ENCODE results near the gene CYP1B1.

GRCh38 chr2:38021589-38021988, 54.4 kb downstream of the CYP1B1 start:
- TF ChIP-seq EP300 (IDR thresholded peaks at IDR 0.05) = no peak
- TF ChIP-seq, protein P1, sequence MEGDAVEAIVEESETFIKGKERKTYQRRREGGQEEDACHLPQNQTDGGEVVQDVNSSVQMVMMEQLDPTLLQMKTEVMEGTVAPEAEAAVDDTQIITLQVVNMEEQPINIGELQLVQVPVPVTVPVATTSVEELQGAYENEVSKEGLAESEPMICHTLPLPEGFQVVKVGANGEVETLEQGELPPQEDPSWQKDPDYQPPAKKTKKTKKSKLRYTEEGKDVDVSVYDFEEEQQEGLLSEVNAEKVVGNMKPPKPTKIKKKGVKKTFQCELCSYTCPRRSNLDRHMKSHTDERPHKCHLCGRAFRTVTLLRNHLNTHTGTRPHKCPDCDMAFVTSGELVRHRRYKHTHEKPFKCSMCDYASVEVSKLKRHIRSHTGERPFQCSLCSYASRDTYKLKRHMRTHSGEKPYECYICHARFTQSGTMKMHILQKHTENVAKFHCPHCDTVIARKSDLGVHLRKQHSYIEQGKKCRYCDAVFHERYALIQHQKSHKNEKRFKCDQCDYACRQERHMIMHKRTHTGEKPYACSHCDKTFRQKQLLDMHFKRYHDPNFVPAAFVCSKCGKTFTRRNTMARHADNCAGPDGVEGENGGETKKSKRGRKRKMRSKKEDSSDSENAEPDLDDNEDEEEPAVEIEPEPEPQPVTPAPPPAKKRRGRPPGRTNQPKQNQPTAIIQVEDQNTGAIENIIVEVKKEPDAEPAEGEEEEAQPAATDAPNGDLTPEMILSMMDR (IDR thresholded peaks at IDR 0.05) = no peak

All from stomach (tissue), 4 donors.